Fibroblast of skin of scalp (primary cell): Measurements from ENCODE around the gene PLD4.
"Not testable (repeated sequence)": the region's sequence is repeated elsewhere in the genome, so short reads cannot be mapped to it uniquely, and the experiment has no call there.

Experiments
- DNase-seq: peaks from one replicate; pipeline ENCODE4 v3.0.0-alpha.2; 2013

PLD4 gene

GRCh38 chr14:104900639-104901512 is 23.8 kb upstream of the PLD4 start:
- DNase-seq = no peak

GRCh38 chr14:104903990-104904389 is 20.7 kb upstream of the PLD4 start:
- no peak for DNase-seq

- DNase-seq = not testable (repeated sequence)
Observed at GRCh38 chr14:104904650-104905578, 19.8 kb upstream of the PLD4 start.

GRCh38 chr14:104905579-104905933 is 19.1 kb upstream of the PLD4 start:
- DNase-seq = not testable (repeated sequence)

- no peak for DNase-seq
Observed at GRCh38 chr14:104908303-104908702, 16.4 kb upstream of the PLD4 start.

GRCh38 chr14:104912053-104912452 is 12.6 kb upstream of the PLD4 start:
- no peak for DNase-seq

- DNase-seq = no peak
Observed at GRCh38 chr14:104913435-104913834, 11.2 kb upstream of the PLD4 start.

GRCh38 chr14:104917116-104917515 is 7.6 kb upstream of the PLD4 start:
- DNase-seq = no peak

- DNase-seq = no peak
Observed at GRCh38 chr14:104917993-104918392, 6.7 kb upstream of the PLD4 start.

GRCh38 chr14:104919152-104919992 is 5.3 kb upstream of the PLD4 start:
- DNase-seq = not testable (repeated sequence)

GRCh38 chr14:104919993-104920315 is 4.7 kb upstream of the PLD4 start:
- no peak for DNase-seq

GRCh38 chr14:104923640-104924420 is 849 bp upstream of the PLD4 start:
- no peak for DNase-seq

- DNase-seq = no peak
Observed at GRCh38 chr14:104925214-104925854, 655 bp downstream of the PLD4 start.

- DNase-seq = no peak
Observed at GRCh38 chr14:104925855-104926609, 1.4 kb downstream of the PLD4 start.

GRCh38 chr14:104926619-104927431 is 2.1 kb downstream of the PLD4 start:
- no peak for DNase-seq

- DNase-seq = no peak
Observed at GRCh38 chr14:104927432-104927816, 2.7 kb downstream of the PLD4 start.

GRCh38 chr14:104927901-104928300 is 3.2 kb downstream of the PLD4 start:
- no peak for DNase-seq

- no peak for DNase-seq
Observed at GRCh38 chr14:104928391-104929133, 3.9 kb downstream of the PLD4 start.
